ENCODE measurements around the gene PTH1R.

PTH1R gene

DNA sequence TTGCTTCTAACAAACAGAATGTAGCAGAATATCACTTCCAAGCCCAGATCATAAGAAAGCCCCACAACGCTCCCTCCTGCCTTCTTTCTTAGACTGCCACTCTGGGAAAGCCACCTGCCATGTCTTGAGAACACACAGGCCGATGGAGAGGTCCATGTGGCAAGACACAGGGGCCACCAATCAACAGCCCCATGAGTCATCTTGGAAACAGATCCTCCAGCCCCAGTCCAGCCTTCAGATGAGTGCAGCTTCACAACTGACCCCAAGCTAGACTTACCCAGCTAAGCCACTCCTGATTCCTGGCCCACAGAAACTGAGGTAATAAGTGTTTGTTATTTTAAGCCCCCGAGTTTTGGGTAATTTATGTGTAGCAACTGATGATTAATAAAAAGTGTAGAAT, 39.7 kb downstream of the PTH1R start:
- DNase-seq = no peak

- DNase-seq = no peak
These were observed 40.7 kb downstream of the PTH1R start for GRCh38 chr3:46918202-46918601.

DNA sequence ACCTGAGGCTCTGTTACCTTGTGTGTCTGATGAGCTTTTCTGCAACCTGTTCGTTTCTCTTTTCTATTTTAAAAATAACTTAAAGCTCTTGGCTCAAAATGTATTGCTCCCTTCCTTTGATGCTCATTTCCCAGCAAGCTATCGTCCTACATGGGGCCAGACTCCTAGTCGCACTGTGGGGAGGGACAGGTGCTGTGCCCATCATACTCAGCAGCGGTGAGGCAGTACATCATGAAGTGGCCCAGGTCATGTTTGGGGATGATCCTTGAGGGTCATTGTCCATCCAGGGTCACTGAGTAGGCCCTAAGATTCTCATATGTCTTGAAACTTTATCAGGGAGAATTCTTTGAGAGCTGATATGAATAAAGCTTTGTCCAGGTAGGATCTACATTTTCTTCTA, 41.1 kb downstream of the PTH1R start:
- DNase-seq = no peak

- DNase-seq = no peak
These were observed 43.5 kb downstream of the PTH1R start for GRCh38 chr3:46921041-46921440.

DNA sequence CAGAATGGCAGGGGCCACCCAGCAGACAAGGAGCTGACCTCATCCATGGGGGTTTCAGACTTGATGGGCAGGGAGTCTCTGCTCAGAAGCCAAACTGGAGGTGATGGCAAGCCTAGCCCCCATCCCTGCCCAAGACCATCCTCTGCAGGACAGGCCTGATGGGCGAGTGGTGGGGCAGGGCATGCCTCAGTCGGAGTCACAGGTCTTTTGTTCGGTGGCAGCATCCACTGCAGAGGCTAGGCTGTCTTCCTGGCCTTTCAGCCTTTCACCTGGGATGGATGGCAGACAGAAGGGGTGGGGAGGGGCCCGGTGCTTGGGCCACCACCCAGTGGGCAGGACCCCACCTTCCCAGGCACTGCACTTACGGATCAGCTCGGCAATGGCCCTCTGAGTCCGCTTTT, 44.4 kb downstream of the PTH1R start:
- DNase-seq = no peak

GRCh38 chr3:46922426-46922825, 44.9 kb downstream of the PTH1R start:
- no peak for DNase-seq

DNA sequence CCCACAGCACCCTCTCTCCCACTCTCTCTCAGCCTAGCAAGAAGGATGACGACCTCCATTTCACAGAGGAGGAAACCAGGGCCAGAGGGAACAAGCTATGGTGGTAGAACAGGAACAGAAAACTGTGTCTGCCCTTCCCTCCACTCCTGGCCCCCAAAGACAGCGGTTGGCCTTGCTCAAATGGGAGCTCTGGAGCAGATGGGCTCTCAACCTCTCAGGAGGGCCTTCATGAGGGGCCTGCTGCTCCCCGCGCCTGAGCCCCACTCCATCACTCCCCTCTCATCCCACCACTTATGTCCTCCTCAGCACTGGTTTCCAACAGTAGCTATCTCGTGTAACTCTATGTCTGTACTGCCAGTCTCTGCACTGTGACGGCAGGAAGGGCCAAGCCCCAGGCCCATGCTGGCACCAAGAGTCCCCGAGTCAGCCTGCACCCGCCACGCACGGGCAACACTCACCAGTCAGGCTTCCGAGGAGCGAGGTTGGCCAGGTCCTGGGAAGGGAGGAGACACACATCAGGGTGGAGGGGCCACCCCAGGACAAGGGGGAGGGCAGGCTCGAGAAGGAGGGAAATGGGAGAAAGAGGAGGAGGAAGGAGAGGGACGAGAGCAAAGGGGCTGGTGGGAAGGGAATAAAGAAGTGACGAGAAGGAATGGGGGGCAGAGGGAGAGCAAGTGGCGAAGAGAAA, 45.5 kb downstream of the PTH1R start:
- no peak for DNase-seq

- DNase-seq = no peak
These were observed 46.2 kb downstream of the PTH1R start for GRCh38 chr3:46923559-46924350.

- no peak for DNase-seq
These were observed 47.5 kb downstream of the PTH1R start for GRCh38 chr3:46924921-46925584.

GRCh38 chr3:46925585-46925934, 48.0 kb downstream of the PTH1R start:
- no peak for DNase-seq

GRCh38 chr3:46926039-46926438, 48.5 kb downstream of the PTH1R start:
- no peak for DNase-seq

DNA sequence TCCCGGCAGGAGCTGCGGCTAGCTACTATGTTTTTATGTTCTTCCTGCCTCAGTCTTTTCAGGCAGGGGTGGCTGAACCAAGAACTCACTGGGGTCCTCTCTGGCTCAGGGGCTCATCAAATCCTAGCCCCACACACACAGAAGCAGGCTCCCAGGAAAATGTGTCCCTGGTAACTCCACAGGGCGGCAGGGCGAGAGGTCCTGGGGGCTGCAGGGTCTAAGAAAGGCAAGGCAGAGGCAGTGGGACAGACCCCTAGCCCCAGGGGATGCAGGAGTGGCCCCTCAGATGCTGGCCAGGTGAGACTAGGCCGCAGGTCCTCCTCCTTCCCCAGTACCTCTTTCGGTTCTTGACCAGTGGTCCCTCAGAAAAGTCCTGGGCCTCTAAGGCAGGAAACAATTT, 48.9 kb downstream of the PTH1R start:
- DNase-seq = no peak

DNA sequence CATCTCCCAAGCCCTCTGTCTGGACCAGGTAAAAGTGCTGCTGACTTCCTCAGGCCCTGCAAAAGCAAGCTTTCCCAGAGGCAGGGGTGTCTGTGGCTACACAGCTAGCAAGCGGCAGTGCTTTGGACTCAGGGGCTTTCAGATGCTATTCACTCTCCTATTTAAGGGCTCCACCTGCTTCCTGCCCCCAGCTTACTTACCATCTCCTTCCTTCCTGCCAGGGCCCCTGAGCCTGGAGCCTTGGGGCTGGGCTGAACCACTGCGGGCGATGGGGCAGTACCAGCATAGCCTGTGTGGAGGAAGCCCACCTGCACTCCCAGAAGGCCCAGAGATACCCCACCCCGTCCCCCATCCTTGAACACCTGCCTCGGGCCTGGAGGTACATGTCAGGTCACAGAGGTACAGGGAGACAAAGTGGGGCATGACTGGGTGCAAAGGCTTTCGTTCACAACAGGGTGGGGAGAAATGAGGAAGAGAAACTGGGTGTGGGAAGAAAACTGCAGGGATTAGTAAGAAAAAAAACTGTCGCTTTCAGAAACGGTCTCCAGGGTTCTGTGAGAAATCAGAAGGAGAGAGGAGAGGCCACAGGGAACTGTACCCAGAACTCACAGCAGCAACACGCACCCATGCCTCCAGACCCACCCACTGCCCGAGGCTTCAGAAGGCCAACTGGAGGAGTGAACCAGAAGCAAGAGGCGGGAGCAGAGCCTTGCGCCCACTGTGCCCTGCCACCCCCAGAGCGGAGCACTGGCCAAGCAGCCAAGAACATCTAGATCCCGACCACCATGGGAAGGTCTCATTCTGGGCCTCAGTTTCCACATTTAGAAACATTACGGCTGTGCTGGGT, 49.6 kb downstream of the PTH1R start:
- DNase-seq = peak; percentile 99

DNA sequence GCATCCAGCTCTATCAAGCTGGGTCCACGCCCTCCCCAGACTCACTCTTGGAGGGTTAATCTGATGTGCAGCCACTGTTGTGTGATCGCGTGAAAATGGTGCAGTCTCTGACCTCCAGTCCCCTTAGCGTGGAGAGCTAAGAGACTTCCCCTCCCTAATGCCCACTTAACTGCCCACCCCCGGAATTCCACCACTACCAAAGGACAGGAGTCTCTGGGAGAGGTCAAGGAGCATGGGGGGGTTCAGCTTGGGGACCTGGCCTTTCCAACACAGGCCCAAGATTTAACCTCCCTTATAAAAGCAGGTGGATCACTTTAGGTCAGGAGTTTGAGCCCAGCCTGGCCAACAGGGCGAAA, 50.2 kb downstream of the PTH1R start:
- no peak for DNase-seq

DNA sequence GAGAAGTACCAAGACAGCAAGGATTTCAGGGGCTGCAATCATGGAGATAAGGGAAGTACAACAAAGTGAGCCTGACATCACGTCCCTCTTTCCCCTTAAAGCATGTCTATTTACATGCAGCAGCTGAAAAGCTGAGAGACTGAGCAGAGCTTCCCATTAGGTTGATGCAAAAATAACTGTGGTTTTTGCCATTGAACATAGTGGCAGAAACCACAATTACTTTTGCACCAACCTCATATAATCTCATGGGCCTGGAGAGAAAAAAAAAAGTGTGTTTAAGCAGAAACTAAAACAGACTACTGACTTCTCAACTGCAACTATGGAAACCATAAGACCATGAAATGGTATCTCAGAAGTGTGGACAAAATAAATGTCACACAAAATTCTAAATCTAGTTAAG, 50.8 kb downstream of the PTH1R start:
- DNase-seq = peak; percentile 99

GRCh38 chr3:46929324-46929723, 51.8 kb downstream of the PTH1R start:
- DNase-seq = no peak

DNA sequence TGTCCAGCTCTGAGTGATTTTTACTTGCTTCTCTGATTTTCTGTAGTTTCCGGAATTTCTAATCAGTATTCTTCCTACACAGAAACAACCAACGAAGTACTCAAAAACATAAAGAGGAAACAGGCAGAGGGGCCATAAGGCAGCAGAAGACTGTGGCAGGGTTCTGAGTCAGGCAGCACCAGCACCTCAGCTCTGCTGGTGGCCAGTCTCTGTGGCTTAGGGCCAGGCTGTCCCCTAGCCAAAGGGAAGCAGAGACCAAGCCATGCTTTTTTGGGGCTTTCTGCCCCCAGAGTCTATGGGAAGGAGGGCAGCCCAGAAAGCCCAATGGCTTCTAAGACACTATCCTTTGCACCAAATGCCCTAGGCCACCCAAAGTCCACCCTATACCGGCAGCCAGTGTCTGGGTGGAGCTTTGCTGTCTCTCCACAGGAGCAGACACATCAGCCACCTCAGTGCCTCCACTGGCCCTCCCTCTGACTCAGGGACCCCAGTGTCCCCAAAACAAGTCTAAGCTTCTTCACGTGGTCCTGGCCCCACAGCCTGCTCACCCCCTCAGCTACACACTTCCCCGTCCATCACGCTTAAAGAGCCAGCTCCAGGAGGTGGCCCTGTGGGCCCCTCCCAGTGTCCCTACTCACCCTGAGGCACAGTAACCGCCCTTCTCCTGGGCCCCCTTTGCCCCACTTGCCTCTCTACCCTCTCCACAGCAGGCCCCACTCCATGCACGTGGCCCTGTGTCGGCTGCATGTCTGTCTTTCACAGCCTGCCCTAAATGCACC, 52.8 kb downstream of the PTH1R start:
- DNase-seq = peak; percentile 58

DNA sequence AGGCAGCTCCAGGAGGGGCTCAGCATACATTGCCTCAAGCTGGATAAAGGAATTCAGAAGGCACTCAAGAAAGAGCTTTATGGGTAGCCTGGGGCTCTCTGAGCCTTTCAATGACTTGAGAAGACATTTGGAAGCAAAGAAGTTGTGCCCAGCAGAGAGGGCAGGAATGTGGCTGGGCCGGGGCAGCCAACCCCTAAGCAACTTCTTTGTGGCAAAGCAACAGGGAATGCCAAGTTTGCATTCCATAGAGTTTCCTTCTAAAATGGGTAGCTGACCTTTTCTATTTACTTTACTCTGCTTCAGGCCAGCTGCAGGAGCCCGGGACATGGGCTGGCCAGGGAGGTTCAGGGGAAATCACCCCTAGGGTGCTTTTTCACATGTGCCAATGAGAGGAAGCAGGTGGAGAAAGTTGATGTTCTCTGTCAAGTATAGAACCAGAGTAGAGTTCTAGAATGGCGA, 53.5 kb downstream of the PTH1R start:
- no peak for DNase-seq

DNA sequence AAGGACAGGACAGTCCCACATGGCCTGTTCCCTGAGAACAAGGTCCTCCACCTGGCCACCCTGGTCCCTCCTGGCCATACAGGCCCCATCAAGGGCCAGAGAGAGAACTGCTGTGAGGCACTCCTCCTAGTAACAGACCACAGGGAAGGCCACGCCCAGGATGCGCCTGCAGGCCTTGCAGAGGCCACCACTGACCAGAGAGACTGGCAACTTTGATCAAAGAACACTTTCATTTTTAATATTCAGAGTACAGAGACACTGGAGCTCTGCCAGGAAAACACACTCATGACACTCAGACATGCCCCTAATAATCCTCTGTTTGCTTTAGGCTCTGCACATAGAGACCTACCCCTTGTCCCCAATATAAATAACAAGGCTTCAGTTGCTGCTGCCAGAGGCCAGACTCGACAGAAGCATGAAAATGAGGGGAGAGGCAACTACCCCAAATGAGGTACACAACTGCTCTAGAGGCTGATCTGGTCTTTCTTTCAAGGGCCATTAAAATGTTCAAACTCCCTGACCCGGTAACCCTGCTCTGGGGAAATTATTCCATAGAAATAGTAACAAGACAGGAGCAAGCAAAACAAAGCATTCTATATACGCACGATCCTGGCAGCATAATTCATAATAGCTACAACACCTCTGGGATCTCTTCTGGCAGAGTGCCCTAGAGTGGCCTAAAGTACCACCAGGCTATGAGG, 54.3 kb downstream of the PTH1R start:
- DNase-seq = peak; percentile 51

DNA sequence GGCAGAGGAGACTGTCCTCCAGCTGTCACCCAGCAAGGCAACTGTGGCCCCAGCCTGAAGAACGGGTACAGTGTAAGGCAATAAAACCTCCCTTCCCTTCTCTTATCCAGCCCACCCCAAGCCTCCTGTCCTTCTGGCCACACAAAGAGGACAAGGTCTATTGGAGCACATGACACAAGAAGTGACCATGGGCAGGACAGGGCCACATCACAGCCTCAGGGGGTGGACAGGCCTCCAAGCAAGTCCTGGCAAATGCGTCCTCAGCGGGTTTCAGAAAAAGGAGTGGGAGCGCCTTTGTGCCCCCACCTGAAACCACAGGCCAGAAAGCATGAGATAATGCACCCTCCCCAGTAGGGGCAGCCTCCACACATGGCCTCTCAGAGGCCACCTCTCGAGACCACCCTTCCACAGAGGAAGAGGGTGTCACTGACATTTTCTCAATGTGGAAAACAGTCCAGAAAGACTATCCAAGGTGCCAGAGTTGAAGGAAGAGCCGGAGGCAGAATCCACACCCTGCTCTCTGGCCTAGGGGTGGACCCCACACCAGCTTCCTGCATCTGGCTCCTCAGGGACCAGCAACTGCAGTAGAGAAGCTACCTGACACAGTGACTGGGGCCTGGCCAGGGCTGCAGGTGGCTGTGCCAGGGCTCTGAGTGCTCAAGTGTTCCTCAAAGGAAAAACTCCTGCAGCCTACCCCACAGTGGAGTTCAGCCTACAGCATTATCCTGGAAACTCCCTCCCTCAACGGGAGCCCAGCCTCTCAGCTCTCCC, 55.1 kb downstream of the PTH1R start:
- no peak for DNase-seq

GRCh38 chr3:46933261-46933660, 55.7 kb downstream of the PTH1R start:
- no peak for DNase-seq
